BE2C (cell line): Measurements from ENCODE around the gene TNNI3K.

Experiments
- DNase-seq: peaks from one replicate; pipeline ENCODE4 v3.0.0-alpha.2; 2020
- H3K27me3 ChIP-seq: fragments of 250-450 bp; sonication (Bioruptor Pico); 2 replicates; pipeline ENCODE4 v1.5.1; 2020; ENCODE audit warnings: mild to moderate bottlenecking
- H3K36me3 ChIP-seq: fragments of 250-450 bp; sonication (Bioruptor Pico); 2 replicates; pipeline ENCODE4 v1.5.1; 2020; ENCODE audit warnings: mild to moderate bottlenecking
- H3K4me1 ChIP-seq: fragments of 250-450 bp; sonication (Bioruptor Pico); 2 replicates; pipeline ENCODE4 v1.5.1; 2020
- H3K4me3 ChIP-seq: 2 replicates; pipeline ENCODE4 v1.5.1; 2011; ENCODE audit warnings: low read depth, low read length
- H3K9me3 ChIP-seq: fragments of 250-450 bp; sonication (Bioruptor Pico); 2 replicates; pipeline ENCODE4 v1.5.1; 2020
- CTCF ChIP-seq: IDR thresholded peaks from 2 replicates; pipeline ENCODE4 v1.5.1; 2012; ENCODE audit warnings: mild to moderate bottlenecking, low read depth, low read length

TNNI3K gene

GRCh38 chr1:74317663-74318062 is 82.5 kb downstream of the TNNI3K start:
- Histone ChIP-seq H3K4me3 (no peak overlapping the region), H3K9me3 (no peaks in the 10 kb centered on the region), H3K27me3 (no peaks in the 10 kb centered on the region), H3K4me1 (no peaks in the 10 kb centered on the region), H3K36me3 (no peaks in the 10 kb centered on the region)
- TF ChIP-seq CTCF, result no peak
- no peak for DNase-seq

DNA sequence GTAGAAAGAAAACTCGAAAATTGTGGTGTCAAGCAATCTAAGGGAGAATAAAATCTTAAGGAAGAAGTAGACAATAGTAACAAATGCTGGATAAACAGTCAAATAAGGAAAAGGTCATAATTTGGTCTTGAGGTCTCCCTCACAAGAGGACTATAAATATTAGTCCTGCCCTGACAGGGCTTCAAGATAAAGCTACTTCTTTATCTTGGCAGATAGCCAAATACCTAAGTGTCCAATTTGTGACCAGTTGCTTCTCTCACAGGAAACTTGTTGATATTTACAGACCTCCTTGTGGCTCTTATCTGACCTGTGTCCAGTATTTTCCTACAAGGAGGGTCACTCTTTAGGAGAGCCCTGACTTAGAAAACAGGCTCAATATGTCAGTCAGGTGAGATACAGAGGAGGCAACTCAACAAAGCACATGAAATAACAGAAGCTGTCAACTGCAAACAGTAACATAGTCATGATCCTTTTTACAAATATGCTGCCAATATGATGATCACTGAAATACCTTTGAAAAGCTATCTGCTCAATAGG is 88.8 kb downstream of the TNNI3K start:
- no peak for DNase-seq
- H3K9me3 ChIP-seq, result no peaks in the 10 kb centered on the region
- no peaks in the 10 kb centered on the region for H3K36me3 ChIP-seq
- H3K4me1 ChIP-seq, result no peaks in the 10 kb centered on the region
- no peaks in the 10 kb centered on the region for H3K27me3 ChIP-seq
- TF ChIP-seq CTCF, result no peak
- H3K4me3 ChIP-seq, result no peak overlapping the region

DNA sequence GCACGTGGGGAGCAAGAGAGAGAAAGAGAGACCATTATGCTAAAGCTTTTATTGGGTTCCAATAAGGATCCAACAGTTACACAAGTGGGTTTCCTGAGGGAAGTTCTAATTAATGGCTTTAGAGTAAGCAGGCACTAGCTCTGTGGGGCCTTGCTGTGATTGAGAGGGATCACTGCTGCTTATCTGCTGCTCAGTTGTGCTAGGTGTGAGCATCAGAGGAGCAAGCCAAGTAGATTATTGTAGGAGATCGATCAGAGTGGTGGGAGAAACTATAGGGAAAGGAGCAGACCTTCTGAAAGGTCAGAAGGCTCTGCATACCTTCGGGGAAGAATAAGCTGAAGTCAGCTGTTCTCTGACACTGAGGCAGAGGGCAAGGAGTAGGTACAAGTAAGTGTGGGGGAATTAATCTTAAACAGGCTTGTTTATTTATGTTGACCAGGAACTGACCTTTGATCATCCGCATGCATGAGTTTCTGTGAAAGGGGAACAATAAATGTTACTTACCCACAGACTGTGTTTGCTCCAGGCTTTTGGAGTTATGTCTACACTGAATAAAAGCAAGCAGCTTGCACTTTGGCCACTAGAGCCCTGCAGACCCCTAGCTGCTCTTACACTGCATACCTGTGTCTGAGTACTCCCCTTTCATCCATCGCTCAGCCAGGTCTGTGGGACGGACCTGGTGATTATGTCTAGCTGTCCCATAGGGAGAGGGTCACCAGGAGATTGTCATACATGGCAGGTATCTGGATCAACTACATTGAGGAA is 89.7 kb downstream of the TNNI3K start:
- DNase-seq, result no peak
- Histone ChIP-seq H3K4me1 (no peaks in the 10 kb centered on the region), H3K36me3 (no peaks in the 10 kb centered on the region), H3K9me3 (no peaks in the 10 kb centered on the region), H3K4me3 (no peak overlapping the region), H3K27me3 (no peaks in the 10 kb centered on the region)
- no peak for TF ChIP-seq CTCF

DNA sequence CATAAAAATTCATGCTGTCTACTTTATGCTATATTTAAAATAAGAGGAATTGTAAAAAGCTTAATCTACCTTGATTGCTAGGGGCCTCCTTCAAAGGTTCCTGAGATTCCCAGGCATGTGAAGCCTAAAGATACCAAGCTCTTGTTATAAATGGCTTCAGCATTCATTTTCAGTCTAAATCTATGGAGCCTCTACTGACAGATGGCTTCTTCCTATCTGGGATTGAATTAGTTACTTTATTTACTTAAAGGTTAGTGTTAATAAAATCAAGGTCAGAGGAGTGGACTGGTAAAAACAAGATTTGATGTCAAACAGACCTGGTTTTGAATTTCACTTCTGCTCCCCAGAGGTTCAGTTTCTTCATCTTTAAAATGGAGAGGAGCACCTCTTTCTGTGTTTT is 93.7 kb downstream of the TNNI3K start:
- no peaks in the 10 kb centered on the region for H3K9me3 ChIP-seq
- no peak for TF ChIP-seq CTCF
- H3K36me3 ChIP-seq, result no peaks in the 10 kb centered on the region
- no peaks in the 10 kb centered on the region for H3K4me1 ChIP-seq
- no peak for DNase-seq
- no peak overlapping the region for H3K4me3 ChIP-seq
- no peaks in the 10 kb centered on the region for H3K27me3 ChIP-seq

DNA sequence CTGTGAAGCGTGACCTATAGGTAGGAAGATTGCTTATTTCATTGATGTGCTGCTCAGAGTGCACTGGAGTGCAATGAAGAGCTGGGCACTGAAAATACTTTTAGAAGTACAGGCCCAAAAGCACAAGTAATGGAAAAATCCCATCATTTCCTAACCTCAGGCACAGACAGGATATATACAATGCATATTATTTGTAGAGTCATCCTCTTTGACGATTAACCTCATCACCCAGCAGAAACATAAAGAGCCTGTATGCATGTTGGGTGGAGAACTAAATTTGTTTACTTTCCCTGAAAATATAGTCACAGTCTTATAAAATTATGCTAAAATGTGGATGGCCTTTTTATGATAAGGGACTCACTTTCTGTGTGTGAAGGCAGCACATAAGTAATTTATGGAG is 98.1 kb downstream of the TNNI3K start:
- no peak for TF ChIP-seq CTCF
- no peaks in the 10 kb centered on the region for H3K4me1 ChIP-seq
- DNase-seq, result no peak
- no peaks in the 10 kb centered on the region for H3K36me3 ChIP-seq
- H3K9me3 ChIP-seq, result no peaks in the 10 kb centered on the region
- no peak overlapping the region for H3K4me3 ChIP-seq
- H3K27me3 ChIP-seq, result no peaks in the 10 kb centered on the region

- Histone ChIP-seq H3K9me3 (no peaks in the 10 kb centered on the region), H3K4me1 (no peaks in the 10 kb centered on the region), H3K36me3 (no peaks in the 10 kb centered on the region), H3K4me3 (no peak overlapping the region), H3K27me3 (no peaks in the 10 kb centered on the region)
- TF ChIP-seq CTCF, result no peak
- DNase-seq, result no peak
These were observed 99.0 kb downstream of the TNNI3K start for GRCh38 chr1:74334147-74334546.
